DND-41 (cell line): ENCODE measurements around the gene RHCE.
"Not testable (repeated sequence)": the region's sequence is repeated elsewhere in the genome, so short reads cannot be mapped to it uniquely, and the experiment has no call there.

Source experiments
- ATAC-seq: fragments of 200-7000 bp; cut with Tn5 transposase; 3 replicates; pipeline ENCODE4 v1.9.1; 2021; ENCODE audit warnings: low read depth; ENCODE audit not compliant: insufficient read depth
- DNase-seq: peaks from one replicate; pipeline ENCODE4 v3.0.0-alpha.2; 2020
- H2AFZ ChIP-seq: 2 replicates; pipeline ENCODE4 v1.6.0; 2012; ENCODE audit warnings: low read depth, low read length
- H3K27ac ChIP-seq: 2 replicates; pipeline ENCODE4 v1.5.1; 2012; ENCODE audit warnings: low read length, inconsistent platforms
- H3K27me3 ChIP-seq: fragments of 200-600 bp; sonication (generic); 2 replicates; pipeline ENCODE4 v1.6.0; 2012; ENCODE audit warnings: low read length, mild to moderate bottlenecking, inconsistent platforms; ENCODE audit not compliant: insufficient read depth, poor library complexity
- H3K36me3 ChIP-seq: 2 replicates; pipeline ENCODE4 v1.5.1; 2012; ENCODE audit warnings: low read length, inconsistent platforms; ENCODE audit not compliant: insufficient read depth
- H3K4me1 ChIP-seq: 2 replicates; pipeline ENCODE4 v1.5.1; 2012; ENCODE audit warnings: mild to moderate bottlenecking, low read length; ENCODE audit not compliant: insufficient read depth
- H3K4me2 ChIP-seq: 2 replicates; pipeline ENCODE4 v1.6.0; 2012; ENCODE audit warnings: mild to moderate bottlenecking, moderate library complexity, low read length, inconsistent platforms; ENCODE audit not compliant: insufficient read depth
- H3K4me3 ChIP-seq, 2 experiments: fragments of 200-600 bp in 1 of 2; shearing (Covaris generic) in 1 of 2; 2 replicates each; pipeline ENCODE4 v1.5.1; 2012 to 2016; ENCODE audit warnings: inconsistent platforms in 2 of 2, low read length in 2 of 2, mild to moderate bottlenecking in 2 of 2, low read depth in 1 of 2, moderate library complexity in 1 of 2
- H3K79me2 ChIP-seq: 2 replicates; pipeline ENCODE4 v1.6.0; 2012; ENCODE audit warnings: low read length, inconsistent platforms; ENCODE audit not compliant: insufficient read depth
- H3K9ac ChIP-seq: 2 replicates; pipeline ENCODE4 v1.6.0; 2012; ENCODE audit warnings: low read depth, mild to moderate bottlenecking, inconsistent platforms, low read length, moderate library complexity
- H3K9me3 ChIP-seq: 2 replicates; pipeline ENCODE4 v1.5.1; 2012; ENCODE audit warnings: low read length, moderate library complexity, mild to moderate bottlenecking, inconsistent platforms; ENCODE audit not compliant: insufficient read depth, severe bottlenecking
- H4K20me1 ChIP-seq: 2 replicates; pipeline ENCODE4 v1.6.0; 2012; ENCODE audit warnings: low read length; ENCODE audit not compliant: insufficient read depth
- EZH2 ChIP-seq: IDR thresholded peaks from 3 replicates; pipeline ENCODE4 v1.6.1; 2012; ENCODE audit warnings: borderline replicate concordance, low read depth, mild to moderate bottlenecking, moderate library complexity, low read length, inconsistent platforms; ENCODE audit not compliant: severe bottlenecking
- TF ChIP-seq, protein P1 (sequence below): IDR thresholded peaks from 2 replicates; pipeline ENCODE4 v1.5.1; 2012; ENCODE audit warnings: borderline replicate concordance, low read length, moderate library complexity, mild to moderate bottlenecking; ENCODE audit not compliant: poor library complexity, severe bottlenecking; ENCODE audit errors: extremely low read depth

The RHCE gene

DNA sequence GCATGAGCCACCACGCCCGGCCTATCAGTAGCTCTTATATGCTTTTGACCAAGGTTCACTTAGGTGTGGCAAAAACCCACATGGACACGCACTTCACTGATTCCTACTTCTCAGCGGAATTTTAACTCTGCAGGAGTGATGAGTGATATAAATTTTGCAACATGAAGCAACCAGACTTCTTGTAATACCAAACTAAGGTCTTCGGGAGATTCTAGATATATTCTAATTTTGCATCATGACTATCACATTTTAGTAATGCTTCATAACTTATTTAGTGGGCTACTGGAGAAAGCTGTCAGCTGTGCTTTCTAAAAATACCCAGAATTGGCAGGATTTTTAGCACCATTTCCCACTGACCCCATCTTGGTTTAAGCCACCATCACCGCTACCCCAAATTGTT is 27.8 kb downstream of the RHCE start:
- Histone ChIP-seq H3K9me3 (no peaks in the 10 kb centered on the region), H3K4me1 (no peaks in the 10 kb centered on the region), H3K27me3 (no peaks in the 10 kb centered on the region), H3K79me2 (no peaks in the 10 kb centered on the region), H3K9ac (no peak overlapping the region), H3K4me3 (no peak overlapping the region), H2AFZ (no peak overlapping the region), H3K27ac (no peak overlapping the region), H3K4me2 (no peak overlapping the region), H4K20me1 (no peaks in the 10 kb centered on the region), H3K36me3 (no peaks in the 10 kb centered on the region)
- TF ChIP-seq, protein P1, sequence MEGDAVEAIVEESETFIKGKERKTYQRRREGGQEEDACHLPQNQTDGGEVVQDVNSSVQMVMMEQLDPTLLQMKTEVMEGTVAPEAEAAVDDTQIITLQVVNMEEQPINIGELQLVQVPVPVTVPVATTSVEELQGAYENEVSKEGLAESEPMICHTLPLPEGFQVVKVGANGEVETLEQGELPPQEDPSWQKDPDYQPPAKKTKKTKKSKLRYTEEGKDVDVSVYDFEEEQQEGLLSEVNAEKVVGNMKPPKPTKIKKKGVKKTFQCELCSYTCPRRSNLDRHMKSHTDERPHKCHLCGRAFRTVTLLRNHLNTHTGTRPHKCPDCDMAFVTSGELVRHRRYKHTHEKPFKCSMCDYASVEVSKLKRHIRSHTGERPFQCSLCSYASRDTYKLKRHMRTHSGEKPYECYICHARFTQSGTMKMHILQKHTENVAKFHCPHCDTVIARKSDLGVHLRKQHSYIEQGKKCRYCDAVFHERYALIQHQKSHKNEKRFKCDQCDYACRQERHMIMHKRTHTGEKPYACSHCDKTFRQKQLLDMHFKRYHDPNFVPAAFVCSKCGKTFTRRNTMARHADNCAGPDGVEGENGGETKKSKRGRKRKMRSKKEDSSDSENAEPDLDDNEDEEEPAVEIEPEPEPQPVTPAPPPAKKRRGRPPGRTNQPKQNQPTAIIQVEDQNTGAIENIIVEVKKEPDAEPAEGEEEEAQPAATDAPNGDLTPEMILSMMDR, result no peak
- no peak for TF ChIP-seq EZH2
- no peak for ATAC-seq
- DNase-seq, result no peak

GRCh38 chr1:25389721-25390120 is 30.9 kb downstream of the RHCE start:
- not testable (repeated sequence) for H3K4me1 ChIP-seq, H3K4me3 ChIP-seq, H3K9me3 ChIP-seq, H3K36me3 ChIP-seq, H4K20me1 ChIP-seq, H3K79me2 ChIP-seq, H3K4me2 ChIP-seq, DNase-seq, ATAC-seq, H3K27me3 ChIP-seq, H2AFZ ChIP-seq, H3K9ac ChIP-seq, H3K27ac ChIP-seq

DNA sequence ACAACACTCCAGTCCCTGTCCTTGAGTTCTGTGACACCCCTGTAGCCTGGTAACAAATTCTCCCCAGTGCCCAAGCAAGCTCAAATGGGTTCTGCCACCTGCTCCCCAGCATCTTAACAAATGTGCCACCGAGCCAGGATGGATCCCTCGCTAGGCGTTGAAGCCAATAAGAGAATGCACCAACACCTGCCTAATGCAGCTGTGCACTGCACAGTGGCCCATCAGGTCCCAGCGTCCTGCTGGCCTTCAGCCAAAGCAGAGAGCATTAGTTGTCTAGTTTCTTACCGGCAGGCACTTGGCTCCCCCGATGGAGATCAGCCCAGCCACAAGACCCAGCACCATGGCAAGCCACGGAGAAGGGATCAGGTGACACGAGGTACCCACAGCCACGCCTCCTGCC is 31.9 kb downstream of the RHCE start:
- H3K4me3 ChIP-seq, DNase-seq, H4K20me1 ChIP-seq, H3K27me3 ChIP-seq, H3K36me3 ChIP-seq, H3K4me1 ChIP-seq, ATAC-seq, H3K79me2 ChIP-seq, H2AFZ ChIP-seq, H3K9me3 ChIP-seq, H3K4me2 ChIP-seq, H3K9ac ChIP-seq, H3K27ac ChIP-seq: not testable (repeated sequence)

DNA sequence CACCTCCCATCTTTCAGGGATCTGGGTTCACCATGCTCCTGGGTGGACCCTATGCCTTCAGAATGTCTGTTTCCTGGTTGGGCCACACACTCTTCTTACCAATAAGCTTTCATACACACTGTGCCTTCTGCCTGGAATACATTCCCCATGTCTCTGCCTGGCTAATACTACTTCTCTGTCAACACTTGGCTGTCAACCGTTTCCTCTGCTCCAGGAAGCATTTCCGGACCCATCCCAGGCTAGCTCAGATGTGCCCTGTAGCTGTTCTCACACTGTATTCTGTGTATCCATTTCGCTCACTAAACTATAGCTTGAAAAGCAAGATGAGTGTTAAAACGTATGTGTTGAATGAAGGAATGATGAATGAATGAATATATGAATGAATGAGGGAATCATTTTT is 33.5 kb downstream of the RHCE start:
- not testable (repeated sequence) for H3K27ac ChIP-seq, H4K20me1 ChIP-seq, H2AFZ ChIP-seq, H3K79me2 ChIP-seq, H3K27me3 ChIP-seq, ATAC-seq, H3K4me1 ChIP-seq, H3K9ac ChIP-seq, H3K36me3 ChIP-seq, H3K9me3 ChIP-seq, H3K4me3 ChIP-seq, DNase-seq, H3K4me2 ChIP-seq

- DNase-seq, ATAC-seq, H4K20me1 ChIP-seq, H3K27ac ChIP-seq, H2AFZ ChIP-seq, H3K9me3 ChIP-seq, H3K27me3 ChIP-seq, H3K4me2 ChIP-seq, H3K36me3 ChIP-seq, H3K79me2 ChIP-seq, H3K4me1 ChIP-seq, H3K4me3 ChIP-seq, H3K9ac ChIP-seq: not testable (repeated sequence)
These were observed 36.8 kb downstream of the RHCE start for GRCh38 chr1:25383875-25384274.

GRCh38 chr1:25383090-25383489 is 37.5 kb downstream of the RHCE start:
- H3K79me2 ChIP-seq, H3K27ac ChIP-seq, H3K9ac ChIP-seq, ATAC-seq, H3K36me3 ChIP-seq, DNase-seq, H3K4me2 ChIP-seq, H2AFZ ChIP-seq, H3K27me3 ChIP-seq, H3K4me3 ChIP-seq, H3K4me1 ChIP-seq, H4K20me1 ChIP-seq, H3K9me3 ChIP-seq: not testable (repeated sequence)

- H4K20me1 ChIP-seq, H3K4me2 ChIP-seq, H3K4me1 ChIP-seq, DNase-seq, H3K79me2 ChIP-seq, ATAC-seq, H3K27ac ChIP-seq, H3K4me3 ChIP-seq, H3K36me3 ChIP-seq, H3K9ac ChIP-seq, H2AFZ ChIP-seq, H3K27me3 ChIP-seq, H3K9me3 ChIP-seq: not testable (repeated sequence)
These were observed 38.1 kb downstream of the RHCE start for GRCh38 chr1:25382543-25382942.

GRCh38 chr1:25378367-25378766 is 42.3 kb downstream of the RHCE start:
- H2AFZ ChIP-seq, H4K20me1 ChIP-seq, DNase-seq, H3K27ac ChIP-seq, H3K9me3 ChIP-seq, H3K79me2 ChIP-seq, H3K4me3 ChIP-seq, H3K36me3 ChIP-seq, ATAC-seq, H3K4me1 ChIP-seq, H3K9ac ChIP-seq, H3K4me2 ChIP-seq, H3K27me3 ChIP-seq: not testable (repeated sequence)
